HepG2 (cell line): ENCODE measurements around the gene TCFL5. TPM values are rescaled to one million over a fixed set of nuclear protein-coding genes. Genes with fewer than 3 reads are reported as not detected.

Experiments
- ADNP ChIP-seq: sonication (generic); formaldehyde crosslinking; IDR thresholded peaks from 2 replicates; pipeline ENCODE4 v1.4.0; 2020; ENCODE audit warnings: missing genetic modification reagents
- ERF ChIP-seq: IDR thresholded peaks from 2 replicates; pipeline ENCODE4 v1.6.1; 2018; ENCODE audit warnings: missing biosample characterization, missing genetic modification reagents
- GZF1 ChIP-seq: sonication (generic); formaldehyde crosslinking; IDR thresholded peaks from 2 replicates; pipeline ENCODE4 v1.5.1; 2020; ENCODE audit warnings: mild to moderate bottlenecking, missing genetic modification reagents
- MTF2 ChIP-seq: sonication (generic); formaldehyde crosslinking; IDR thresholded peaks from 2 replicates; pipeline ENCODE4 v1.5.0; 2020; ENCODE audit warnings: missing genetic modification reagents, borderline replicate concordance
- PHF21A ChIP-seq: sonication (generic); formaldehyde crosslinking; IDR thresholded peaks from 2 replicates; pipeline ENCODE4 v1.5.0; 2020; ENCODE audit warnings: mild to moderate bottlenecking, missing genetic modification reagents
- POLR2A ChIP-seq, 2 experiments: IDR thresholded peaks; 2 replicates each; pipeline ENCODE4 v1.6.1; 2011; ENCODE audit warnings: low read depth in 2 of 2, low read length in 2 of 2, mild to moderate bottlenecking in 1 of 2, moderate library complexity in 1 of 2; ENCODE audit not compliant: insufficient read depth in 1 of 2
- SALL1 ChIP-seq: sonication (generic); formaldehyde crosslinking; IDR thresholded peaks from 2 replicates; pipeline ENCODE4 v1.8.0; 2022; ENCODE audit warnings: mild to moderate bottlenecking, missing genetic modification reagents
- SOX6 ChIP-seq, 2 experiments: fragments of 450-650 bp in 1 of 2; sonication (generic) in 1 of 2; formaldehyde crosslinking in 1 of 2; IDR thresholded peaks; 2 replicates each; pipeline versions ENCODE4 v1.4.0 to v1.6.1; 2017 to 2020; ENCODE audit warnings: antibody characterized with exemption in 1 of 2, mild to moderate bottlenecking in 1 of 2, missing genetic modification reagents in 1 of 2
- ZFP82 ChIP-seq: sonication (generic); formaldehyde crosslinking; IDR thresholded peaks from 2 replicates; pipeline ENCODE4 v1.5.1; 2020; ENCODE audit warnings: mild to moderate bottlenecking, missing genetic modification reagents, borderline replicate concordance
- ZKSCAN8 ChIP-seq: IDR thresholded peaks from 2 replicates; pipeline ENCODE4 v1.6.1; 2016; ENCODE audit warnings: borderline replicate concordance, missing genetic modification reagents, missing compliant biosample characterization
- ZNF317 ChIP-seq: sonication (generic); formaldehyde crosslinking; IDR thresholded peaks from 2 replicates; pipeline ENCODE4 v1.5.0; 2020; ENCODE audit warnings: mild to moderate bottlenecking, missing genetic modification reagents
- ZNF501 ChIP-seq: sonication (generic); formaldehyde crosslinking; IDR thresholded peaks from 2 replicates; pipeline ENCODE4 v1.5.1; 2020; ENCODE audit warnings: mild to moderate bottlenecking, moderate library complexity, missing genetic modification reagents
- ZNF562 ChIP-seq: sonication (generic); formaldehyde crosslinking; IDR thresholded peaks from 2 replicates; pipeline ENCODE4 v1.8.0; 2022; ENCODE audit warnings: missing genetic modification reagents, borderline replicate concordance
- ZNF564 ChIP-seq: sonication (generic); formaldehyde crosslinking; IDR thresholded peaks from 2 replicates; pipeline ENCODE4 v1.8.1; 2023; ENCODE audit warnings: mild to moderate bottlenecking, missing genetic modification reagents
- ZNF672 ChIP-seq: sonication (generic); formaldehyde crosslinking; IDR thresholded peaks from 2 replicates; pipeline ENCODE4 v1.8.1; 2022; ENCODE audit warnings: missing genetic modification reagents
- ZNF766 ChIP-seq: sonication (generic); formaldehyde crosslinking; IDR thresholded peaks from 2 replicates; pipeline ENCODE4 v1.5.0; 2020; ENCODE audit warnings: missing genetic modification reagents, borderline replicate concordance
- polyA plus RNA-seq, 8 experiments: library from polyadenylated mRNA; depleted of rRNA in 3 of 8; stranded (reverse) in 7 of 8; unstranded in 1 of 8; fragments of >200 nt; fragmentation: Illumina TruSeq in 4 of 8; extraction: Trizol in 4 of 8; gene quantifications; 2 replicates each; pipeline versions ENCODE4 v1.2.1 to v1.2.3, GENCODE V29; 2011 to 2016; ENCODE audit warnings: low read depth in 4 of 8, missing spikeins in 1 of 8, mixed read lengths in 1 of 8; ENCODE audit not compliant: insufficient read depth in 1 of 8
- total RNA-seq, 5 experiments: library from RNA; depleted of rRNA; stranded (reverse); fragments of >200 nt; fragmentation: Illumina TruSeq; extraction: Trizol; gene quantifications; 2 replicates each; pipeline ENCODE4 v1.2.3, GENCODE V29; 2016; ENCODE audit warnings: low read depth in 1 of 5
- TF ChIP-seq, protein P1 (sequence below): IDR thresholded peaks from 2 replicates; pipeline ENCODE4 v1.6.1; 2016; ENCODE audit warnings: low read depth, missing genetic modification reagents, missing compliant biosample characterization
- TF ChIP-seq, protein P2 (sequence below): sonication (generic); formaldehyde crosslinking; IDR thresholded peaks from 2 replicates; pipeline ENCODE4 v1.4.0; 2020; ENCODE audit warnings: missing genetic modification reagents, borderline replicate concordance
- TF ChIP-seq, protein P3 (sequence below): sonication (generic); formaldehyde crosslinking; IDR thresholded peaks from 2 replicates; pipeline ENCODE4 v1.4.0; 2020; ENCODE audit warnings: missing genetic modification reagents; ENCODE audit errors: not compliant biosample characterization

TCFL5 gene
- total and polyA plus RNA-seq, 2 of the 13 experiments (the other 11 are each of a cell fraction or from before 2014, with no cell fraction given): 14.8 to 20.0 TPM

- TF ChIP-seq, protein P1, sequence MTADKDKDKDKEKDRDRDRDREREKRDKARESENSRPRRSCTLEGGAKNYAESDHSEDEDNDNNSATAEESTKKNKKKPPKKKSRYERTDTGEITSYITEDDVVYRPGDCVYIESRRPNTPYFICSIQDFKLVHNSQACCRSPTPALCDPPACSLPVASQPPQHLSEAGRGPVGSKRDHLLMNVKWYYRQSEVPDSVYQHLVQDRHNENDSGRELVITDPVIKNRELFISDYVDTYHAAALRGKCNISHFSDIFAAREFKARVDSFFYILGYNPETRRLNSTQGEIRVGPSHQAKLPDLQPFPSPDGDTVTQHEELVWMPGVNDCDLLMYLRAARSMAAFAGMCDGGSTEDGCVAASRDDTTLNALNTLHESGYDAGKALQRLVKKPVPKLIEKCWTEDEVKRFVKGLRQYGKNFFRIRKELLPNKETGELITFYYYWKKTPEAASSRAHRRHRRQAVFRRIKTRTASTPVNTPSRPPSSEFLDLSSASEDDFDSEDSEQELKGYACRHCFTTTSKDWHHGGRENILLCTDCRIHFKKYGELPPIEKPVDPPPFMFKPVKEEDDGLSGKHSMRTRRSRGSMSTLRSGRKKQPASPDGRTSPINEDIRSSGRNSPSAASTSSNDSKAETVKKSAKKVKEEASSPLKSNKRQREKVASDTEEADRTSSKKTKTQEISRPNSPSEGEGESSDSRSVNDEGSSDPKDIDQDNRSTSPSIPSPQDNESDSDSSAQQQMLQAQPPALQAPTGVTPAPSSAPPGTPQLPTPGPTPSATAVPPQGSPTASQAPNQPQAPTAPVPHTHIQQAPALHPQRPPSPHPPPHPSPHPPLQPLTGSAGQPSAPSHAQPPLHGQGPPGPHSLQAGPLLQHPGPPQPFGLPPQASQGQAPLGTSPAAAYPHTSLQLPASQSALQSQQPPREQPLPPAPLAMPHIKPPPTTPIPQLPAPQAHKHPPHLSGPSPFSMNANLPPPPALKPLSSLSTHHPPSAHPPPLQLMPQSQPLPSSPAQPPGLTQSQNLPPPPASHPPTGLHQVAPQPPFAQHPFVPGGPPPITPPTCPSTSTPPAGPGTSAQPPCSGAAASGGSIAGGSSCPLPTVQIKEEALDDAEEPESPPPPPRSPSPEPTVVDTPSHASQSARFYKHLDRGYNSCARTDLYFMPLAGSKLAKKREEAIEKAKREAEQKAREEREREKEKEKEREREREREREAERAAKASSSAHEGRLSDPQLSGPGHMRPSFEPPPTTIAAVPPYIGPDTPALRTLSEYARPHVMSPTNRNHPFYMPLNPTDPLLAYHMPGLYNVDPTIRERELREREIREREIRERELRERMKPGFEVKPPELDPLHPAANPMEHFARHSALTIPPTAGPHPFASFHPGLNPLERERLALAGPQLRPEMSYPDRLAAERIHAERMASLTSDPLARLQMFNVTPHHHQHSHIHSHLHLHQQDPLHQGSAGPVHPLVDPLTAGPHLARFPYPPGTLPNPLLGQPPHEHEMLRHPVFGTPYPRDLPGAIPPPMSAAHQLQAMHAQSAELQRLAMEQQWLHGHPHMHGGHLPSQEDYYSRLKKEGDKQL (CRISPR knock-in tag): peak; percentile 6; the same call in 1 of the 2 replicates
- peak; percentile 50; the same call in 1 of the 2 replicates for TF ChIP-seq ZFP82 (CRISPR knock-in tag)
- TF ChIP-seq ZNF766 (CRISPR knock-in tag): 0 out of 2 replicates have a peak, but pooled peaks have one; percentile 83
- TF ChIP-seq ZNF564 (CRISPR knock-in tag): peak; percentile 41; the same call in 1 of the 2 replicates
- peak in 1 of 2 experiments; percentile 79; a peak in 2 of 4 replicates for TF ChIP-seq POLR2A (IDR thresholded peaks at IDR 0.05; ENCODE audit: insufficient read depth in 1 of 2, low read depth in 2 of 2, low read length in 2 of 2)
- TF ChIP-seq ZNF317: peak; percentile 46
- TF ChIP-seq, protein P2, sequence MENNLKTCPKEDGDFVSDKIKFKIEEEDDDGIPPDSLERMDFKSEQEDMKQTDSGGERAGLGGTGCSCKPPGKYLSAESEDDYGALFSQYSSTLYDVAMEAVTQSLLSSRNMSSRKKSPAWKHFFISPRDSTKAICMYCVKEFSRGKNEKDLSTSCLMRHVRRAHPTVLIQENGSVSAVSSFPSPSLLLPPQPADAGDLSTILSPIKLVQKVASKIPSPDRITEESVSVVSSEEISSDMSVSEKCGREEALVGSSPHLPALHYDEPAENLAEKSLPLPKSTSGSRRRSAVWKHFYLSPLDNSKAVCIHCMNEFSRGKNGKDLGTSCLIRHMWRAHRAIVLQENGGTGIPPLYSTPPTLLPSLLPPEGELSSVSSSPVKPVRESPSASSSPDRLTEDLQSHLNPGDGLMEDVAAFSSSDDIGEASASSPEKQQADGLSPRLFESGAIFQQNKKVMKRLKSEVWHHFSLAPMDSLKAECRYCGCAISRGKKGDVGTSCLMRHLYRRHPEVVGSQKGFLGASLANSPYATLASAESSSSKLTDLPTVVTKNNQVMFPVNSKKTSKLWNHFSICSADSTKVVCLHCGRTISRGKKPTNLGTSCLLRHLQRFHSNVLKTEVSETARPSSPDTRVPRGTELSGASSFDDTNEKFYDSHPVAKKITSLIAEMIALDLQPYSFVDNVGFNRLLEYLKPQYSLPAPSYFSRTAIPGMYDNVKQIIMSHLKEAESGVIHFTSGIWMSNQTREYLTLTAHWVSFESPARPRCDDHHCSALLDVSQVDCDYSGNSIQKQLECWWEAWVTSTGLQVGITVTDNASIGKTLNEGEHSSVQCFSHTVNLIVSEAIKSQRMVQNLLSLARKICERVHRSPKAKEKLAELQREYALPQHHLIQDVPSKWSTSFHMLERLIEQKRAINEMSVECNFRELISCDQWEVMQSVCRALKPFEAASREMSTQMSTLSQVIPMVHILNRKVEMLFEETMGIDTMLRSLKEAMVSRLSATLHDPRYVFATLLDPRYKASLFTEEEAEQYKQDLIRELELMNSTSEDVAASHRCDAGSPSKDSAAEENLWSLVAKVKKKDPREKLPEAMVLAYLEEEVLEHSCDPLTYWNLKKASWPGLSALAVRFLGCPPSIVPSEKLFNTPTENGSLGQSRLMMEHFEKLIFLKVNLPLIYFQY (CRISPR knock-in tag): peak; percentile 89; the same call in 1 of the 2 replicates
- no peak for TF ChIP-seq SOX6 (IDR thresholded peaks at IDR 0.05)
- peak; percentile 50 for TF ChIP-seq SOX6 (CRISPR knock-in tag; IDR thresholded peaks at IDR 0.05)
- TF ChIP-seq, protein P3, sequence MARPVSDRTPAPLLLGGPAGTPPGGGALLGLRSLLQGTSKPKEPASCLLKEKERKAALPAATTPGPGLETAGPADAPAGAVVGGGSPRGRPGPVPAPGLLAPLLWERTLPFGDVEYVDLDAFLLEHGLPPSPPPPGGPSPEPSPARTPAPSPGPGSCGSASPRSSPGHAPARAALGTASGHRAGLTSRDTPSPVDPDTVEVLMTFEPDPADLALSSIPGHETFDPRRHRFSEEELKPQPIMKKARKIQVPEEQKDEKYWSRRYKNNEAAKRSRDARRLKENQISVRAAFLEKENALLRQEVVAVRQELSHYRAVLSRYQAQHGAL: peak; percentile 50
- TF ChIP-seq SALL1 (CRISPR knock-in tag): peak; percentile 47
- TF ChIP-seq ZNF562 (CRISPR knock-in tag): no peak
- TF ChIP-seq GZF1 (CRISPR knock-in tag): no peak; the same call in 1 of the 2 replicates
- TF ChIP-seq ZKSCAN8: 0 out of 2 replicates have a peak, but pooled peaks have one; percentile 32
- TF ChIP-seq PHF21A (CRISPR knock-in tag): no peak
- TF ChIP-seq ERF (CRISPR knock-in tag): peak; percentile 50
- no peak; the same call in 1 of the 2 replicates for TF ChIP-seq ADNP (CRISPR knock-in tag)
- TF ChIP-seq MTF2 (CRISPR knock-in tag): peak; percentile 85; the same call in 1 of the 2 replicates
- peak; percentile 11; the same call in 1 of the 2 replicates for TF ChIP-seq ZNF501 (CRISPR knock-in tag)
- no peak for TF ChIP-seq ZNF672
These were observed 67.5 kb downstream of the TCFL5 start (continued) for GRCh38 chr20:62794007-62794724.
